PC-9 (cell line): ENCODE data around the gene PRM2.

Experiments used
- CTCF ChIP-seq: fragments of 200-600 bp; sonication (generic); conservative IDR thresholded peaks from 2 replicates; pipeline ENCODE4 v1.6.1; 2017; ENCODE audit warnings: mixed run types, antibody characterized with exemption, mild to moderate bottlenecking, moderate library complexity
- EZH2 ChIP-seq: fragments of 200-600 bp; sonication (generic); IDR thresholded peaks from 2 replicates; pipeline ENCODE4 v1.8.0; 2017; ENCODE audit warnings: antibody characterized with exemption, low read depth

GRCh38 chr16:11225677-11226549 is 50.4 kb downstream of the PRM2 start:
- TF ChIP-seq CTCF (no peak), EZH2 (no peak)
